Activated naive CD4-positive, alpha-beta T cell (primary cell): ENCODE results near the gene ADARB1.

Experiments used
- DNase-seq, 4 experiments: peaks; one replicate each; lab custom pipeline; 2025; lab: John Stamatoyannopoulos, UW

ADARB1 gene

DNA sequence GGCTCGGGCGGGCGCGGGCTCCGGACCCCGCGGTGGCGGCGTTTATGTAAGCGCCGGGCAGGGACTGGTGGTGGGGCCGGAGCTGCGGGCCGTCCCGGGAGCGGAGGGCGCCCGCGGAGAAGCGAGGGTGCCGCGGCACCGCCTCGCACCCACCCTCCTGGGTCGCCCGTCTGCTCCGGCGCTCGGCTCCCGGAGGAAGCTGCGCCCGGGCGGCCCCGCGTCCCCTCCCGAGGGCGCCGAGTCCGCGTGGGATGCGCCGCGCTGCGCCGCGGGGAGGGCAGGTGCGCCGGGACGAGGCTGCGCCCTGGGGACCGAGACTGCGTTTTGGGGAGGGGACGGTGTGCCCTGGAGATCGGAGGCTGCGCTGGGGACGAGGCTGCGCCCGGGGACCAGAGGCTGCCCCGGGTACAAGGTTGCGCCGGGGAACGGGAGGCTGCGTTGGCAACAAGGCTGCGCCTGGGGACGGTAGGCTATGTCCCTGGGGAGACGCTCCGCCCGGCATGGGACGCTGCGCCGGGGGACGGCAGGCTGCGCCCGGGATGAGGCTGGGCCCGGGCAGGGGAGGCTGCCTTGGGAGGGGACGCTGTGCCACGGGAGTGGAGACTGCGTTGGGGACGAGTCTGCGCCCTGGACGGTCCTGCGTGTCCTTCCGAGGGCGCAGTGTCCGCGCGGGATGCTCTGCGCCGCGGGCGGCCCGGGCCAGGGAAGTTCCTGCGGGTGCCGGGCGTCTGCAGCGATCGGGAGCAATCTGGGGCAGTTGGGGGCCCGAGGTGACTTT lies 627 bp downstream of the ADARB1 start:
- DNase-seq, result peak in 1 of 4 experiments; percentile 11

DNA sequence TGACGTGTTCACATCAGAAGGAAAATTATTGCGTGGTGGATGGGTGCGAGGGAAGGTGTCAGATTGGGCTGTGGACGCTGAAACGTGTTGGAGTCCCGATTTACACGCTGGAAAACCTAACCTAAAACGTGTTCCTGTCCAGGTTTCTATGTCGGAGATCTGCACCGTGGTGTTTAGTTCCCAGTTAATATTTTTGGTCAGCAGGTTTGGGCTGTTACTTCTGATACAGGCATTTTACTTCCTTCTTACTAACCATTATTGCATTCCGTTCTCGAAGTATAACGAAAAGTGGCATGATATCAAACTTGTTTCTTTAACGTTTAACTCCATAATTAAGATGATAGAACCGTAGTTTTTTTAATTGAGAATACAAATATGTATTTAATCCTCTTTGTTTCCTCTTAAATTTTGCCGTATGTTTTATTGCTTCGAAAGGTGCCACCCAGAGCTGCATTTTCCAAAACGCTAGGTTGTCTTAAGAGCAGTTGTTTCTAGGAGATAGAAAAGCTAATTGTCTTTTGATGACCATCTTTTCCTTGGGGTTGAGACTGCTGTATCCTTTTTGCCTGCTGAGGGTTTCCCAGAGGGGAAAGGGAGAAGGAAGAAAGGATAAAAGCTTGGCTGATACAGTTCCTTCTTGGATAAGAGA lies 1.3 kb downstream of the ADARB1 start:
- no peak for DNase-seq

DNA sequence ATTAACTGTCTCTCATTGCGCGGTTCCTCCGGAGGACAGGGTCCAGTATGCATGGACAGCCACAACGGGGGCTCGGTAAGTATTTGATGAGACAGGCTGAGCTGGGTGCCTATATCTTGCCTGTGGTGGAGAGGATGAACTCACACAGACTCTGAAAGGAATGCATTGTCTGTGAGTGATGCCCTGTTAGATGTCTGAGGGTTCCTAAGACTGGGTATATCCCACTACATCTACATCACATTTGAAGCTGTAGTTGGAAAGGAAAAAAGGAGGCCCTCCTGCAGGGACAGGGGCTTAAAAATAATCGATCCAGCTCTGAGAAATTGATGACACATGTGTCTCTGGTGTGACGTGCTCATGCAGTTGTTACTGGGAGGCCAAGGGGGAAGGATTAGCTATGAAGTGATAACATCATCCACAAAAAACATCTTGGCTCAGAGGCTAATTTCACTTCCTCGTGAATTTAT lies 1.9 kb downstream of the ADARB1 start:
- no peak for DNase-seq

DNA sequence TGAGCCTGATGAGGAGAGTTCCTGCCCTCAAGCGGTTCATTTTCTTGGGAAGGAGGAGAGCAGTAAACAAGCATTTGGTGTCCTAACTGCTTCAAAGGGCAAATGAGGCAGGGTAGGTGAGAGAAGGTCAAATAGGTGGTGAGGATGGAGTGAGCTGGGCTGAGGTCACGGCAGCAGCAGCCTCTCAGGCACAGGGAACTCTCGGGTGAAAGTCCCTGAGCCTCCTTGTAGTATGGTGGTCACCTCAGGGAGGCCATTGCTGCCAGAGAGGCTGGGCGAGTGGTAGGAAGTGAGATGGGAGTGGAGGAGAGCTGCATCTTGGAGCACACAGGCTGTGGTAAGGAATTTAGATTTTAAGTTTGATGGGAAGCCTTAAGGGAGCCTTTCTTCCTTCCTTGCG lies 4.0 kb downstream of the ADARB1 start:
- DNase-seq, result no peak

DNA sequence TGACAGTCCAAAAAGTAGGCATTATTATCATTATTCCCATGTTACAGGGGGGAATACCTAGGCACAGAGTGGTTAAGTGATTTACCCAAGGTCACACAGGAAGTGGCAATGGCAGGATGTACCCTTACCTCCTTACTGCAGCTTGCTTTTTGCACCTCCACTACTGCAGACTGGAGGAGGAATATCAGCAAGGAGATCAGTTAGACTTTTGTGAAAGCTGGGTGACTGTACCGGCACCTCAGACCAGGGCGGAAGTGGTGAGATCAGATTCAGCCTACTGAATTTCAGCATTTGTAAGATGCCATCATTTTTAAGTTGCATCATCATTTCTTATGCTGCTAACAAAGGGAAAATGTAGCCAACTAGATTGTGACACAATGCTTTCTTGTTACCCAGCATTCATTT lies 4.5 kb downstream of the ADARB1 start:
- peak in 2 of 4 experiments; percentile 36 to 48 for DNase-seq

DNA sequence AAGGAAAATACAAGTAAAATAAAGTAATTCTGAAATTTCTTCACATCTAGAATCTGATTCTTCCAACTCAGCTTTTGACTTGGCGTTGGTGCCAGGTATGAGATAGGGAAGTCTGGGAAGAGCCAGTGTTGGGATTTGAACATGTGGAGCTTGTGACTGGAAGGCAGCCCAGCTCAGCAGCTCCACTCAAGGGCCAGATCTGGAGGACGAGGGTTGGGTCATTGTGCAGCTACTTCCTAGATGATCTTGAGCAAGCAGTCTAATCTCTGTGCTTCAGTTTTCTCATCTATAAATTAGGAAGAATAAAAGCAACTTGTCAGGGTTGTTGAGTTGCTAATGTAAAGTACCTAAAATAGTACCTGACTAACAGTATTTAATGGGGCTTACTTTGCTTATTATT lies 5.0 kb downstream of the ADARB1 start:
- DNase-seq, result no peak

DNA sequence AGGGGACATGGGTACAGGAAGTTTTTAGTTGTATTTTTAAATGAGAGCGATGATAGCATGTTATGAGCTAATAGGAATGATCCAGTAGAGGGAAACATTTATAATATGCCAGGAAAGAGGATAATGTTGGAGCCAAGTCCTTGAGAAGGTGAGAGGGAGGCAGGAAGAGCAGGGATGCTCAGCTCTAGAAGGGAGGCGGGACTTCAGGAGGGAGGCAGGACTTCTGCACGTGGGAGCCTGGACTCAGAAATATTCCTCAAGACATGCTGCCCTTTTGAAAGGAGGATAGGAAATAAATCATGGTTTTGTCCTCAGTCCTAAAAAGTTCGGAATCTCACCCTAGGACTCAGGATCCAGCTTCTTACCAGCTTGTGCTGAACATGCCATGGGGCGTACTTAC lies 5.9 kb downstream of the ADARB1 start:
- no peak for DNase-seq

DNA sequence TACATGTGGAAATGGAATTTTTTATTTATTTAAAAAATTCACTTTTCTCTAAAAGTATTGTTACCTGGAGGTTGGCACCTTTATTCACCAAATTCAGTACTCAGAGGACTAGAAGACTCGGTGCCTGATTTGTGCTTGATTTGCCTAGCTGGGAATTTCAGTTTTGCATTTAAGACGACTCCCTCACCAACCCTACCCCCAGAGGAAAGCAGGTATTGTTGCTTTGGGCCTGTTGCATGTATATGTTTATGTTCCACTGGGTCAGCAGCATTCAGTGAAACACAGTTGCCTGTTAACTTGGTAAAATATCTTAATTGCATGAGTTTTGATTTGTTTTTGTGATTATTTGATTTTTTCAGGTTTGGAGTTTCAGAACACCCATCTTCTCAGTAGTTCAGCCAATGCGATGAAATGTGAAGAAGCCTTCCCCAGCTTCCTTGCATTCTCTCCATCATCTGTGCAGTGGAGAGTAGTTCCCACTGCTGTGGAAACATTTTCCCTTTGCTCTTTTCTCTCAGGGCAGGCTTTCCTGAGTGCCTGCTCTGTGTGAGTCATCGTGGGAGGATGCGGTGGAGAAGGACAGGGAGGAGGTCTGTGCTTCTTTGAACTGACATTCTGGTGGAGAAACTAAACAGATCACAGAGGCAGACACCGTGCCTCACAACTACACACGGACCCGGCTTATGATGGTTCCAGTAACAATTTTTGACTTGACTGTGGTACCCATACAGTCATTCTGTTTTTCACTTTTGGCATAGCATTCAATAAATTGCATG lies 6.4 kb downstream of the ADARB1 start:
- no peak for DNase-seq

DNA sequence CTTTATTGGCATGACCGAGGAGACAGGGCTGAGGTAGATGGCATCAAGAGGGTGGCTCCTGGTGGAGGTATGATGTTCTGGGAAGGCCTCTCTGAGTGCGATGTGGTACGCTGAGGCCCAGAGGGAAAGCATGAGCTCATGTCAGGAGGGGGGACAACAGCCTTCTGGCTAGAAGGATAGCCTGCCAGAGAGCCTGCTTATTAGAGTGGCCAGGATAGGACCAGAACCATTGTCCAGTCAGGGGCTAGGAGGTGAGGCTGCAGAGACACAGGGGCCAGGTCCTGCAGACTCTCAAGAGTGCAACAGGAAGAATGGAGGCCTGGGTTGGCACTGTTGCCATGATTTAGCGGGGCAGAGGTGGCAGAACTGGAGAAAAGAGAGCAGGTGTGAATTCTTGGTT lies 7.3 kb downstream of the ADARB1 start:
- no peak for DNase-seq

DNA sequence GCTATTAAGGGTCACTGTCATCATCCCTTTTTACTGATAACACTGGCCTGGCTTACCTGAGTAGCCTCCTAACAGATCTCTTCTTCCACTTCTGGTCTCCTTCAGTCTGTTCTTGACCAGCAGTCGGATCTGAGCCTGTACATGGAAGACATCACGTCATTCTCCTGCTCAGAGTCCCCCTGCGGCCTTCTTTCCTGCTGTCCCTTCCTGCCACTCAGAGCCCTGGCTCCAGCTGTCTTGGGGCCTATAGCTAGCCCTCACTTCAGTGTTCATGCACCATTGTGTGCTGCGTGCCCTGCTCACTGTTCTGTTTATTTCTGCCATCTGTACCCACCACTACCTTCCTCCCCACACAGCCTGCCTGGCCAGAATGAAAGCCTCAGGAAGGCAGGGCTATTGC lies 8.4 kb downstream of the ADARB1 start:
- DNase-seq, result no peak

DNA sequence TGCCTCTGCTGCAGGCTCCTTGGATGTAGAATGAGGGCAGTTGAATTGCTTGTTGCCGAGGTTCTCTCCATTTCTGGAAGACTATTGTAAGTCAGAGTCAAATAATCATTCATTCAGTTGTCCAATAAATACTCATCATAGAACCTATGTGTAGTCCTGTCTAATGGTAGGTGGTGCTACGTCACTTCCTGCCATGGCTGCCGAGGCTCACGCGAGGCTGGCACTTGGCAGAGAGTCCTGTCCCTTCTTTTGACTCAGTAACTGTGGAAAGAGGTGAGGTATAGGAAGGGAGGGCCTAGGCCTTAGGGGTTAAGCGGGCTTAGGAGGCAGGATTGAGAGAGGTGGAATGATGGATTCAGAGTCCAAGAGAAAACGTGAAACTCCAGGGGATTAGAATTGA lies 9.7 kb downstream of the ADARB1 start:
- no peak for DNase-seq

DNA sequence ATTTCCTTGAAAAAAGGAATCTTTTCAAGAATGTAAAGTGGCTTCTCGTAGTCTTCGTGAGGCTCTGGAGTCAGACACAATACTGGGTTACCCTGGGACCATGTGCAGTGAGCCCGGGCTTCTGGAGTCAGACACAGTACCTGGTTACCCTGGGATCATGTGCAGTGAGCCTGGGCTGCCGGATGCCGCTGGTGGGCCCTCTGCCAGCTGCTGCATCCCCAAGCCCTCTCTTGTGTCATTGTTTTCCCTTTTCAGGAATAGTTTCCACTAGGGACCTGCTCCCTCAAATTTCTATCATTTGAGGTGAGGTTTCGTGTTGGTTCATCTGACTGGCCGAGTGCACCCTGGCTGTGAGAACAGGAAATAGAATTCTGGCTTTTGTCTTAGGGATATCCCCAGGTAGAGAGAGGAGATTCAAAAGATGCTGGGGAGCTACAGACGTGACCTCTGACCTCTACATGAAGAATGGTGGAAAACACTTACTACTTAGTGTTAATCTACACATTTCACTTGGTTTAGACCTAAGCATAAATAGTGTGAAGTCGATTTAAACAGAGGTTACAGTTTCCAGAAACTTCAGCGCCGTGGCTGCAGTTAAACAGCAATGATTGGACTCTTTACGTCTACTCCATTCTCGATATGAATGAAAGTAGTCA lies 10.6 kb downstream of the ADARB1 start:
- no peak for DNase-seq

DNA sequence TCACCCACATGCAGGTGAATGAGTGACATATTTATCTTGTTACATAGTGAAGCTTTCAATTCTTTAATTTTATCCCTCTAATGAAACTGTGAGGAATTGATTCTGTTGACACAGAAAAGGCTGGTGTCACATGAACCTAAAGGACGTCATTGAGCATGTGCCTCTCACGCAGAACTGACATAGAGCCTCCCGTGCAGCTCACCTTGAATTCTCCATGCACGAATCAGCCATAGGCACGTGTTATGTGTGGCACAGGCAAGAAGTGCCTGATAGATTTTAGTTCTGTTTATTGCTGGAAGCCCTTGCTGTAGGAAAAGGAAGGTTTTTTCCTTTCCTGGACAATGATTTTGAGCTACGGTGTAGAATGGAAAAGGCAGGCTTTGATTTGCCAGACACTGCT lies 11.3 kb downstream of the ADARB1 start:
- DNase-seq, result no peak

DNA sequence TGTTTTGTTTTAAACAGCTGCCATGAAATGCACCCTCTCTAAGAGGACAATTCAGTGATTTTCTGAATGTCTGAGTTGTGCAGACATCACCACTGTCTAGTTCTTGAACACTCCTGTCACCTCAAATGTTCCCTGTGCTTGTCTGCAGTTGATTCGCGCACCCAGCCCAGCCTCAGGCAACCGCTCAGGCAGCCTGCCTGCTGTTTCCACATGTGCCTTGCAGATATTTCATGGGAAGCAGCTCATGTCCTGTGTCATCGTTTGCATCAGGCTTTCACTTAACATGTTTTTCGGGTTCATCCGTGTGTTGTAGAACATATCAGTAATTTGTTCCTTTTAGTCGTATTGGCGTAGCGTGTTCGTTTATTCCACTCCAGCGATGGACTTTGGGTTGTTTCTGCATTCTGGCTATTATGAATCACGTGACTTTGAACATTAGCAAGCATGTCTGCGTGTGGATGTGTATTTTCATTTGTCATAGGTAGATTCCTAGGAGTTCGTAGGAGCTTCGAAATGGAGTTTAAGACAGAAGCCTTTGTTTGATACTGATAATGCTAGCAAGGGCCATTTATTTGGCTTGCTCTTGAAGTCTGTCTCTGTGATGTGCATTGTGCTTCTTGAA lies 12.1 kb downstream of the ADARB1 start:
- DNase-seq, result no peak

DNA sequence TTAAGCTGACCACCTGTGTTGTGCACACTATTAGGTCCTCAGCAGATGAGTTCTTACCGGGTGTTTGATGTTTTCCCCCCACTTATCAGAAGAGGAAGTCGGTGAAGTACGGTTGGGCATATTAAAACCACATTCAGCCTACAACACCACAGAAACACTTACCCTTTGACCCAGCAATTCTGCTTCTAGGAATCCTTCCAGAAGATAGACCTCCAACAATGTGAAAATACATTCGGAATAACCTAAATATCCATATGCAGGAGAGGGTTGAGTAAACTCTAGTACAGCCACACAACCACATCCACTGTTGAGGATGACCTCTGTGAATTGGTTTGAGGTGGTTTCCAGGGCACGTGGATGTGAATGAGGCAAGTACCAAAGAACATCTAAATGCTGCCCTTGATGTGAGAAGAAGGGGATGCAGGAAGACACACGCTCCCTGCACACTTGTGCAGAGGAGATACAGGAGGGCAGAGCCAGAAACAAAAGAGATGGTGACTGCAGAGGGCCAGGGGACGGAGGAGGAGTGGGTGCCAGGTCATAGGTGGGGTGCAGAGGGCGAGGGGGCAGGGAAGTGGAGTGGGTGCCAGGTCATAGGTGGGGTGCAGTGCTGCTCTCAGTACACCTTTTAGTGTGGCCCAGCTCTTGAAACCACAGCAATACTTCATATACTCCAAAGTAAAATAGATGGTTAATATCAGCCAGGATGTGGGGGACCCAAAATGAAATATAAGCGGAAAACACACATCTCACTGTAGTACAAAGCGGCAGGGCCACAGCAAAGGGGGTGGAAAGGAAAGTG lies 12.8 kb downstream of the ADARB1 start:
- no peak for DNase-seq

DNA sequence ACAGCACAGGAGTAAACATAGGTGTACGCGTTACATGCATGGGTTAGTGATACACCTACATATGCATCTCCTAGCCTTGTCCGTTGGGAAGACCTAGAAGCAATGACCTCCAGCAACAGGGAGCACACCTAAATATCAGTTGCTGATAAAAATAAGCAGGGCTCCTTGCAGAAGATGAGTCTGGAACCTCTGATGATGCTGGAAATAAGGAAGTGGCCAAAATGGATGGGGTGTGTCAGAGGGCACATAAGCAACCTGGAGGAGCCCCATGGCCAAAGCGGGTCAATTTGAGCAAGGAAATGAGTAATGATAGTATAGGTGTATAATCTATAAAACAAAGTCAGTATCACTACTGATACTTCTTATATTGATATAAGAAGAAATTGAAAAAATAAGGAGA lies 13.7 kb downstream of the ADARB1 start:
- no peak for DNase-seq

DNA sequence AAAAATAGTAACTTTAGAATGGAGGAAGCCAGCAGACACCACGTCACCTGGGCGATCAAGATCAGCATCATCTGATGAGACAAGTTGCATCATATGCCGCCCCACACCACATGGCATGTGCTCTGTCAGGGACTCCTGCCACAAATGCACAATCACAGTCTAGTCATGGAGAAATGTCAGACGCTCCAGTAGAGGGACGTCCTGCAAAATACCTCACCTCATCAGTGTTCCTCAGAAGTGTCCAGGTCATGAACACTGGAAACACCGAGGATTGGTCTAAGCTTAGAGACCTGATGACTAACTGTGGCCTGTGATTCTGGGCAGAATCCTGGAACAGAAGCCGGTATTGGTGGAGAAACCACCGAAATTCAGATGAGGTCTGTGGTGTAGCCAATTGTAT lies 14.3 kb downstream of the ADARB1 start:
- no peak for DNase-seq

DNA sequence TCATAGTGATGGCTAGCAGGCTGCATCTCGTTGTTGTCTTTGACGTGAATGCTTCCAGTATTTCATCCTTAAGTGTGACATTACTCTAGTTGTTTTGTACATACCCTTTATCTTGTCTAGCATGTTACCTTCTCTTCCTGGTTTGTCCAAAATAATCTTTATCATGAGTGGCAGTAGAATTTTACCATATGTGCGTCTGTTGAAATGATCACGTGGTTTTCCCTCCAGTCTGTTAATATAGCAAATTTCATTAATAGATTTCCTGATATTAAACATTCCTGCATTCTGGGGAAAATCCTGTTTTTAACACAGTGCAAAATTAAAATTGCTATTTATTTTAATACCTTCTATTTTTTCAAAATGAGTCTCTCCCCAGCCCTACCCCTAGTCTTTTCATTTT lies 15.6 kb downstream of the ADARB1 start:
- no peak for DNase-seq

DNA sequence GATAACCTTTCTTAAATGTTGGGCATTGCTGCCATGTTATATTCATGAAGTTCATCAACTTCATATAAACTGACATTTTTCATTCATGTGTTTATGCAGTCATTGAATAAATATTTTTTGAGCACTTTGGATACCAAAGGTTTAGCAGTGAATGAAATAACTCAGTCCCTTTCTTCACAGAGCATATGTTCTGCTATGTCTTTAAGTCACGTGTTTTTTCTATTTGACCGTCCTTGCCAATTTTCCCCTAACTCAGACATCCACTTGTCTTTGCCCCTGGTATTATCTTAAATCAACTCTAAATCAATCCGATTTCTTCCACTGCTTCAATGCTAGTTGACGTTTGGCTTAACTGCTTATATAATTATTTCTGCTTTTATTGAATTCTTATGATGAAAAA lies 16.6 kb downstream of the ADARB1 start:
- no peak for DNase-seq

DNA sequence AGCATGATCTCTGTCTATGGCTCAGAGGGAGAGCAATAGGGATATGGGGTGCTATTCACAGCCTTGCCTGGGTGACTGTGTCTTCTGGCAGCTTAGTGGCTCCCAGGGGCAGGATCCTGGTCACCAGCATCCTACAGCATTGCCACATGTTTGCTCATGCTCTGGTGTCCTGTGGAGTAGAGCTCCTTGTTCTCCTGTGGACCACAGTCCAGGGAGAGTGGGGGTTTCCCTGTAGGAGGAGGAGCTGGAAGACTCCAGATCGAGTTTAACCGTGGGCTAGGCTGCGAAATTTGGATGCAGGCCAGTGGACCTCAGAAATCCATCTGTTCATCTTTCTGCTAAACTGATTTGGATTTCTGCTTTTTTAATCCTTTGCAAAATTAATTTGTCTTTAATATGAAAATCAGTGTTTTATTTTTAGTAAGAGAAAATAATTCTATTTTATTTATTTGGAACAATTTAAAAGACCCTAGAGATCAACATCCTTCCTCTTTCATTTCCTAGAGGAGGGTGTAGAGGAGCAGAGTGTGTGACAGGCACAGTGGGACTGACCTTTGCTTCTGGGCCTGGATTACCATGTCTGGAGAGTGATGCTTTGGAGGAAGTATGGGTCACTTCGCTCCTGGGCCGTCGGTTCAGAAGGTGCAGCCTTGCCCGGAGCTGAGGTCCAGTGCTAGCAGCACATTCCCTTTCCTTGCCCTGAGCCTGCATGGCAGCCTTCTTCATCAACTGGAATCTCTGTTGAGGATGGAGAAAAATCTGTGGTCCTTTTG lies 17.4 kb downstream of the ADARB1 start:
- no peak for DNase-seq
